K562 (cell line): ENCODE results near the gene DTX2. TPM values are rescaled to one million over a fixed set of nuclear protein-coding genes. Genes with fewer than 3 reads are reported as not detected.
A peak's percentile ranks its signal among the peaks of the same experiment; 100 is the strongest.

ENCODE experiments used
- ADNP ChIP-seq: fragments of 200-800 bp; sonication (Bioruptor generic); IDR thresholded peaks from 2 replicates; pipeline ENCODE4 v1.6.1; 2016; ENCODE audit warnings: missing genetic modification characterization, missing compliant biosample characterization
- ARHGAP35 ChIP-seq: fragments of 450-650 bp; IDR thresholded peaks from 2 replicates; pipeline ENCODE4 v1.6.1; 2018; ENCODE audit not compliant: partially characterized antibody
- BCOR ChIP-seq: fragments of 450-650 bp; IDR thresholded peaks from 2 replicates; pipeline ENCODE4 v1.6.1; 2016
- COPS2 ChIP-seq: fragments of 450-650 bp; conservative IDR thresholded peaks from 2 replicates; pipeline ENCODE4 v1.6.1; 2016; ENCODE audit warnings: mild to moderate bottlenecking, moderate library complexity
- ESRRA ChIP-seq: fragments of 450-650 bp; IDR thresholded peaks from 2 replicates; pipeline ENCODE4 v1.6.1; 2014; ENCODE audit warnings: low read depth, mild to moderate bottlenecking, moderate library complexity, borderline replicate concordance
- GABPB1 ChIP-seq: sonication (generic); formaldehyde crosslinking; IDR thresholded peaks from 2 replicates; pipeline ENCODE4 v1.8.0; 2022; ENCODE audit warnings: mild to moderate bottlenecking, missing genetic modification reagents
- GATAD2A ChIP-seq: fragments of 450-650 bp; IDR thresholded peaks from 2 replicates; pipeline ENCODE4 v1.6.1; 2017
- MAFG ChIP-seq: fragments of 450-650 bp; conservative IDR thresholded peaks from 2 replicates; pipeline ENCODE4 v1.6.1; 2016; ENCODE audit warnings: missing genetic modification characterization, missing compliant biosample characterization
- MYNN ChIP-seq, 2 experiments: sonication (generic); formaldehyde crosslinking in 1 of 2; IDR thresholded peaks; 2 replicates each; pipeline versions ENCODE4 v1.5.0 to v1.6.1; 2016 to 2020; ENCODE audit warnings: antibody characterized with exemption in 1 of 2, missing genetic modification reagents in 1 of 2
- NFATC3 ChIP-seq: fragments of 450-650 bp; IDR thresholded peaks from 2 replicates; pipeline ENCODE4 v1.6.1; 2017; ENCODE audit warnings: mild to moderate bottlenecking
- SIRT6 ChIP-seq: IDR thresholded peaks from one replicate; pipeline ENCODE4 v1.6.1; 2012; ENCODE audit warnings: low read depth, mild to moderate bottlenecking, control low read depth, inconsistent platforms, low read length, moderate library complexity
- SMARCA4 ChIP-seq: fragments of 450-650 bp; IDR thresholded peaks from 2 replicates; pipeline ENCODE4 v1.6.1; 2016
- STAG1 ChIP-seq: sonication (generic); formaldehyde crosslinking; IDR thresholded peaks from 2 replicates; pipeline ENCODE4 v1.5.0; 2020; ENCODE audit warnings: missing genetic modification reagents, borderline replicate concordance
- TFAM ChIP-seq: fragments of 250-450 bp; sonication (Bioruptor Pico); conservative IDR thresholded peaks from 2 replicates; pipeline ENCODE4 v1.5.0; 2021; ENCODE audit warnings: mild to moderate bottlenecking, moderate library complexity
- ZNF121 ChIP-seq: sonication (generic); formaldehyde crosslinking; conservative IDR thresholded peaks from 2 replicates; pipeline ENCODE4 v1.8.0; 2022; ENCODE audit warnings: missing genetic modification reagents
- polyA plus RNA-seq, 8 experiments: library from polyadenylated mRNA; depleted of rRNA in 4 of 8; stranded (reverse) in 5 of 8; unstranded in 3 of 8; fragments of >200 nt; fragmentation: Nextera tagmentation in 2 of 8; fragmentation: Illumina TruSeq in 1 of 8; extraction: Ambion mirVana in 2 of 8; extraction: Trizol in 1 of 8; gene quantifications; 2 replicates each; pipeline versions ENCODE4 v1.2.1 to v1.2.3, GENCODE V29; 2011 to 2014; ENCODE audit warnings: inconsistent platforms in 1 of 8, missing spikeins in 1 of 8
- total RNA-seq, 7 experiments: library from RNA; depleted of rRNA in 6 of 7; stranded (reverse); fragments of >200 nt in 6 of 7; fragmentation: Illumina TruSeq in 2 of 7; extraction: Trizol in 2 of 7; gene quantifications; 2 replicates each; pipeline versions ENCODE4 v1.2.1 to v1.2.3, GENCODE V29; 2011 to 2021; ENCODE audit warnings: low replicate concordance in 1 of 7
- TF ChIP-seq, protein P1 (sequence below): fragments of 200-800 bp; sonication (Bioruptor generic); IDR thresholded peaks from 2 replicates; pipeline ENCODE4 v1.6.1; 2016; ENCODE audit warnings: missing genetic modification characterization, missing compliant biosample characterization
- TF ChIP-seq, protein P2 (sequence below): fragments of 450-650 bp; IDR thresholded peaks from one replicate; pipeline ENCODE4 v1.6.1; 2018; ENCODE audit warnings: mild to moderate bottlenecking, moderate library complexity; ENCODE audit not compliant: partially characterized antibody
- TF ChIP-seq, protein P3 (sequence below): fragments of 450-650 bp; IDR thresholded peaks from 2 replicates; pipeline ENCODE4 v1.6.1; 2014; ENCODE audit warnings: low read depth, mild to moderate bottlenecking, moderate library complexity, borderline replicate concordance

Gene DTX2
- total and polyA plus RNA-seq, 9 of the 15 experiments (the other 6 are each of a cell fraction or from before 2014, with no cell fraction given) = 0.20 to 31.5 (median 9.8) TPM

DNA sequence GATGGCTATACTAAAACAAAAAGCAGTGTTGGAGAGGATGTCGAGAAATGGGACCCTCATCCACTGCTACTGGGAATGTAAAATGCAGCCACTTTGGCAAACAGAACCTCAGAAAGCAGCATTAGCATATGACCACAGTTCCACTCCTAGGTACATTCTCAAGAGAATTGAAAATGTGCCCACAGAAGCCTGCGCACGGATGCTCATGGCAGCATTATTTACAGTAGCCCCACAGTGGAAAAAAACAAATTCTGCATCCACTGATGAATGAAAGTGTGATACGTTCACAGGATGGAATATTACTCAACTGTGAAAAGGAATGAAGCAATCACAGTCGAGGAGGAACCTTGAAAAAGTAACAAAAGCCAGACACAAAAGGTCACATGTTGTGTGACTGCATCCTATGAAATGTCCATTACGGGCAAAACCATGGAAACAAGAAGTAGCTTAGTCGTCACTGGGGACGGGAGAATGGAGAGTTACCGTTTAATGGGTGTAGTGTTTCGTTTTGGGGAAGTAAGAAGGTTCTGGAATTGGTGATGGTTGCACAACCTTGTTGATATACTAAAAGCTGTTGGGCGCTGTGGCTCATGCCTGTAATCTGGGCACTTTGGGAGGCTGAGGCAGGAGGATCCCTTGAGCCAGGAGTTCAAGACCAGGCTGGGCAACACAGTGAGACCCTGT lies 46.4 kb downstream of the DTX2 start (continued):
- TF ChIP-seq MYNN (IDR thresholded peaks at IDR 0.05) (no peak), MYNN (CRISPR knock-in tag; IDR thresholded peaks at IDR 0.05) (no peak), GABPB1 (CRISPR knock-in tag) (no peak), ADNP (tag) (0 out of 2 replicates have a peak, but pooled peaks have one; percentile 20), SIRT6 (no peak), SMARCA4 (no peak), BCOR (peak; percentile 33; the same call in 1 of the 2 replicates), ESRRA (peak; percentile 16; the same call in 1 of the 2 replicates), STAG1 (CRISPR knock-in tag) (no peak), COPS2 (no peak), TFAM (CRISPR knock-in tag) (no peak), GATAD2A (no peak), ARHGAP35 (no peak), ZNF121 (CRISPR knock-in tag) (peak; percentile 78), MAFG (tag) (no peak), NFATC3 (no peak)
- TF ChIP-seq, protein P1, sequence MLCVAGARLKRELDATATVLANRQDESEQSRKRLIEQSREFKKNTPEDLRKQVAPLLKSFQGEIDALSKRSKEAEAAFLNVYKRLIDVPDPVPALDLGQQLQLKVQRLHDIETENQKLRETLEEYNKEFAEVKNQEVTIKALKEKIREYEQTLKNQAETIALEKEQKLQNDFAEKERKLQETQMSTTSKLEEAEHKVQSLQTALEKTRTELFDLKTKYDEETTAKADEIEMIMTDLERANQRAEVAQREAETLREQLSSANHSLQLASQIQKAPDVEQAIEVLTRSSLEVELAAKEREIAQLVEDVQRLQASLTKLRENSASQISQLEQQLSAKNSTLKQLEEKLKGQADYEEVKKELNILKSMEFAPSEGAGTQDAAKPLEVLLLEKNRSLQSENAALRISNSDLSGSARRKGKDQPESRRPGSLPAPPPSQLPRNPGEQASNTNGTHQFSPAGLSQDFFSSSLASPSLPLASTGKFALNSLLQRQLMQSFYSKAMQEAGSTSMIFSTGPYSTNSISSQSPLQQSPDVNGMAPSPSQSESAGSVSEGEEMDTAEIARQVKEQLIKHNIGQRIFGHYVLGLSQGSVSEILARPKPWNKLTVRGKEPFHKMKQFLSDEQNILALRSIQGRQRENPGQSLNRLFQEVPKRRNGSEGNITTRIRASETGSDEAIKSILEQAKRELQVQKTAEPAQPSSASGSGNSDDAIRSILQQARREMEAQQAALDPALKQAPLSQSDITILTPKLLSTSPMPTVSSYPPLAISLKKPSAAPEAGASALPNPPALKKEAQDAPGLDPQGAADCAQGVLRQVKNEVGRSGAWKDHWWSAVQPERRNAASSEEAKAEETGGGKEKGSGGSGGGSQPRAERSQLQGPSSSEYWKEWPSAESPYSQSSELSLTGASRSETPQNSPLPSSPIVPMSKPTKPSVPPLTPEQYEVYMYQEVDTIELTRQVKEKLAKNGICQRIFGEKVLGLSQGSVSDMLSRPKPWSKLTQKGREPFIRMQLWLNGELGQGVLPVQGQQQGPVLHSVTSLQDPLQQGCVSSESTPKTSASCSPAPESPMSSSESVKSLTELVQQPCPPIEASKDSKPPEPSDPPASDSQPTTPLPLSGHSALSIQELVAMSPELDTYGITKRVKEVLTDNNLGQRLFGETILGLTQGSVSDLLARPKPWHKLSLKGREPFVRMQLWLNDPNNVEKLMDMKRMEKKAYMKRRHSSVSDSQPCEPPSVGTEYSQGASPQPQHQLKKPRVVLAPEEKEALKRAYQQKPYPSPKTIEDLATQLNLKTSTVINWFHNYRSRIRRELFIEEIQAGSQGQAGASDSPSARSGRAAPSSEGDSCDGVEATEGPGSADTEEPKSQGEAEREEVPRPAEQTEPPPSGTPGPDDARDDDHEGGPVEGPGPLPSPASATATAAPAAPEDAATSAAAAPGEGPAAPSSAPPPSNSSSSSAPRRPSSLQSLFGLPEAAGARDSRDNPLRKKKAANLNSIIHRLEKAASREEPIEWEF (CRISPR knock-in tag) = no peak
- TF ChIP-seq, protein P2, sequence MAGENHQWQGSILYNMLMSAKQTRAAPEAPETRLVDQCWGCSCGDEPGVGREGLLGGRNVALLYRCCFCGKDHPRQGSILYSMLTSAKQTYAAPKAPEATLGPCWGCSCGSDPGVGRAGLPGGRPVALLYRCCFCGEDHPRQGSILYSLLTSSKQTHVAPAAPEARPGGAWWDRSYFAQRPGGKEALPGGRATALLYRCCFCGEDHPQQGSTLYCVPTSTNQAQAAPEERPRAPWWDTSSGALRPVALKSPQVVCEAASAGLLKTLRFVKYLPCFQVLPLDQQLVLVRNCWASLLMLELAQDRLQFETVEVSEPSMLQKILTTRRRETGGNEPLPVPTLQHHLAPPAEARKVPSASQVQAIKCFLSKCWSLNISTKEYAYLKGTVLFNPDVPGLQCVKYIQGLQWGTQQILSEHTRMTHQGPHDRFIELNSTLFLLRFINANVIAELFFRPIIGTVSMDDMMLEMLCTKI = no peak
- TF ChIP-seq, protein P3, sequence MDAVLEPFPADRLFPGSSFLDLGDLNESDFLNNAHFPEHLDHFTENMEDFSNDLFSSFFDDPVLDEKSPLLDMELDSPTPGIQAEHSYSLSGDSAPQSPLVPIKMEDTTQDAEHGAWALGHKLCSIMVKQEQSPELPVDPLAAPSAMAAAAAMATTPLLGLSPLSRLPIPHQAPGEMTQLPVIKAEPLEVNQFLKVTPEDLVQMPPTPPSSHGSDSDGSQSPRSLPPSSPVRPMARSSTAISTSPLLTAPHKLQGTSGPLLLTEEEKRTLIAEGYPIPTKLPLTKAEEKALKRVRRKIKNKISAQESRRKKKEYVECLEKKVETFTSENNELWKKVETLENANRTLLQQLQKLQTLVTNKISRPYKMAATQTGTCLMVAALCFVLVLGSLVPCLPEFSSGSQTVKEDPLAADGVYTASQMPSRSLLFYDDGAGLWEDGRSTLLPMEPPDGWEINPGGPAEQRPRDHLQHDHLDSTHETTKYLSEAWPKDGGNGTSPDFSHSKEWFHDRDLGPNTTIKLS = no peak
